Measurements from ENCODE around the gene ZNF606.

ZNF606 gene

GRCh38 chr19:58035863-58036262 is 33.2 kb upstream of the ZNF606 start:
- CTCF ChIA-PET: no interaction called here
- TF ChIP-seq CTCF (IDR thresholded peaks at IDR 0.05; ENCODE audit: insufficient read depth, low read length, missing control alignments): no peak
- POLR2A ChIA-PET: no interaction called here

GRCh38 chr19:58034477-58034793 is 31.8 kb upstream of the ZNF606 start:
- H3K4me3 ChIP-seq (ENCODE audit: low read depth, low read length): peak overlapping the region; percentile 45
- ChIA-PET POLR2A (no interaction called here), CTCF (no interaction called here)
- no peak for TF ChIP-seq CTCF (IDR thresholded peaks at IDR 0.05; ENCODE audit: insufficient read depth, low read length, missing control alignments)
- DNase-seq (ENCODE audit: low read depth, low spot score): no peak

More at GRCh38 chr19:58035863-58036262, 33.2 kb upstream of the ZNF606 start:
- DNase-seq (ENCODE audit: low read depth, low spot score): no peak
- H3K4me3 ChIP-seq (ENCODE audit: low read depth, low read length): no peak overlapping the region

GRCh38 chr19:58033741-58034476 is 31.3 kb upstream of the ZNF606 start, which contains the start of gene ZSCAN1:
Gene ZSCAN1, plus strand, starts transcription at chr19:58034025. Its CDS starts 3,812 bp downstream, at chr19:58037837.
- H3K4me3 ChIP-seq (ENCODE audit: low read depth, low read length): peak within 1 kb of the TSS; percentile 45
- ChIA-PET CTCF (no interaction called here), POLR2A (no interaction called here)
- peak; percentile 3 for DNase-seq (ENCODE audit: low read depth, low spot score)
- no peak for TF ChIP-seq CTCF (IDR thresholded peaks at IDR 0.05; ENCODE audit: insufficient read depth, low read length, missing control alignments)

- H3K4me3 ChIP-seq (ENCODE audit: low read depth, low read length): no peak overlapping the region
- ChIA-PET CTCF (no interaction called here), POLR2A (no interaction called here)
- no peak for TF ChIP-seq CTCF (IDR thresholded peaks at IDR 0.05; ENCODE audit: insufficient read depth, low read length, missing control alignments)
- DNase-seq (ENCODE audit: low read depth, low spot score): no peak
These were observed 22.0 kb upstream of the ZNF606 start for GRCh38 chr19:58024661-58025060.

- ChIA-PET POLR2A (interaction anchor here (0.6 kb wide), 1 partner anchor 364 kb away, joined by 3 read pairs; no protein-coding TSS in a partner anchor), CTCF (no interaction called here)
- no peak for DNase-seq (ENCODE audit: low read depth, low spot score)
- no peak for TF ChIP-seq CTCF (IDR thresholded peaks at IDR 0.05; ENCODE audit: insufficient read depth, low read length, missing control alignments)
- H3K4me3 ChIP-seq (ENCODE audit: low read depth, low read length): no peak overlapping the region
These were observed 19.7 kb upstream of the ZNF606 start for GRCh38 chr19:58022283-58022660.

- peak; percentile 17 for TF ChIP-seq CTCF (IDR thresholded peaks at IDR 0.05; ENCODE audit: insufficient read depth, low read length, missing control alignments)
- H3K4me3 ChIP-seq (ENCODE audit: low read depth, low read length): no peak overlapping the region
- no peak for DNase-seq (ENCODE audit: low read depth, low spot score)
- ChIA-PET CTCF (no interaction called here), POLR2A (interaction anchor here (0.6 kb wide), 1 partner anchor 365 kb away, joined by 3 read pairs; no protein-coding TSS in a partner anchor)
These were observed 19.1 kb upstream of the ZNF606 start for GRCh38 chr19:58021541-58022282.

Data from AG04449 (cell line).